Mucosa of descending colon (tissue), 3 donors: ENCODE data around the gene VRK2. TPM values are rescaled to one million over a fixed set of nuclear protein-coding genes. Genes with fewer than 3 reads are reported as not detected.
A peak's percentile ranks its signal among the peaks of the same experiment; 100 is the strongest.

Experiments used
- ATAC-seq: fragments of 200-7000 bp; cut with Tn5 transposase; one replicate; pipeline ENCODE4 v1.9.1; 2020; ENCODE audit warnings: mild to moderate bottlenecking, moderate library complexity
- DNase-seq, 3 donors: peaks; one replicate each; pipeline ENCODE4 v3.0.0-alpha.2; 2020
- H3K36me3 ChIP-seq: fragments of 200-600 bp; one replicate; pipeline ENCODE4 v1.8.0; 2021; ENCODE audit warnings: low read depth, mild to moderate bottlenecking
- H3K4me1 ChIP-seq: fragments of 200-600 bp; one replicate; pipeline ENCODE4 v1.8.0; 2021; ENCODE audit warnings: low read depth, mild to moderate bottlenecking
- H3K4me3 ChIP-seq: fragments of 200-600 bp; one replicate; pipeline ENCODE4 v1.8.0; 2021; ENCODE audit warnings: mild to moderate bottlenecking
- H3K9me3 ChIP-seq: fragments of 200-600 bp; one replicate; pipeline ENCODE4 v1.8.0; 2021; ENCODE audit warnings: mild to moderate bottlenecking
- intact Hi-C, 2 donors: fragments of 100-400 bp; cut with DNase I in 1 of 2; cut with micrococcal nuclease in 1 of 2; formaldehyde crosslinking; loops; one replicate each; pipeline versions ENCODE4 v1.11.0 to v1.11.1; 2022; cut with DNase I, micrococcal nuclease
- total RNA-seq, 3 donors: library from RNA; stranded (reverse); fragmentation: NEBNext Ultra II Directional in 2 of 3; extraction: Animal tissue kit (Norgen Biotek cat#: 25700) in 2 of 3; gene quantifications; one replicate each; pipeline versions ENCODE4 v1.2.1 to v1.2.4, GENCODE V29; 2021 to 2023
- TF ChIP-seq, protein P1 (sequence below): fragments of 200-600 bp; IDR thresholded peaks from one replicate; pipeline ENCODE4 v1.8.0; 2022; ENCODE audit warnings: antibody characterized with exemption, mild to moderate bottlenecking
- donor health status: DM: no; HTN: no; CAD: no; lungs with moderate emphysema.
- donor health status: DM: no; HTN: no; CAD: no.
- donor health status: DM: no; HTN: yes; CAD: no.

VRK2 gene
- total RNA-seq, 3 donors from 2014 or later = 20.3 to 24.0 (median 22.9) TPM

- no peak overlapping the region for H3K4me3 ChIP-seq
- no peaks in the 10 kb centered on the region for H3K9me3 ChIP-seq
- TF ChIP-seq, protein P1, sequence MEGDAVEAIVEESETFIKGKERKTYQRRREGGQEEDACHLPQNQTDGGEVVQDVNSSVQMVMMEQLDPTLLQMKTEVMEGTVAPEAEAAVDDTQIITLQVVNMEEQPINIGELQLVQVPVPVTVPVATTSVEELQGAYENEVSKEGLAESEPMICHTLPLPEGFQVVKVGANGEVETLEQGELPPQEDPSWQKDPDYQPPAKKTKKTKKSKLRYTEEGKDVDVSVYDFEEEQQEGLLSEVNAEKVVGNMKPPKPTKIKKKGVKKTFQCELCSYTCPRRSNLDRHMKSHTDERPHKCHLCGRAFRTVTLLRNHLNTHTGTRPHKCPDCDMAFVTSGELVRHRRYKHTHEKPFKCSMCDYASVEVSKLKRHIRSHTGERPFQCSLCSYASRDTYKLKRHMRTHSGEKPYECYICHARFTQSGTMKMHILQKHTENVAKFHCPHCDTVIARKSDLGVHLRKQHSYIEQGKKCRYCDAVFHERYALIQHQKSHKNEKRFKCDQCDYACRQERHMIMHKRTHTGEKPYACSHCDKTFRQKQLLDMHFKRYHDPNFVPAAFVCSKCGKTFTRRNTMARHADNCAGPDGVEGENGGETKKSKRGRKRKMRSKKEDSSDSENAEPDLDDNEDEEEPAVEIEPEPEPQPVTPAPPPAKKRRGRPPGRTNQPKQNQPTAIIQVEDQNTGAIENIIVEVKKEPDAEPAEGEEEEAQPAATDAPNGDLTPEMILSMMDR = no peak
- DNase-seq (no peak), ATAC-seq (no peak)
- H3K4me1 ChIP-seq = no peaks in the 10 kb centered on the region
- no peaks in the 10 kb centered on the region for H3K36me3 ChIP-seq
- intact Hi-C loops = no loop called here
These were observed 21.3 kb upstream of the VRK2 start for GRCh38 chr2:58025150-58025933.

DNA sequence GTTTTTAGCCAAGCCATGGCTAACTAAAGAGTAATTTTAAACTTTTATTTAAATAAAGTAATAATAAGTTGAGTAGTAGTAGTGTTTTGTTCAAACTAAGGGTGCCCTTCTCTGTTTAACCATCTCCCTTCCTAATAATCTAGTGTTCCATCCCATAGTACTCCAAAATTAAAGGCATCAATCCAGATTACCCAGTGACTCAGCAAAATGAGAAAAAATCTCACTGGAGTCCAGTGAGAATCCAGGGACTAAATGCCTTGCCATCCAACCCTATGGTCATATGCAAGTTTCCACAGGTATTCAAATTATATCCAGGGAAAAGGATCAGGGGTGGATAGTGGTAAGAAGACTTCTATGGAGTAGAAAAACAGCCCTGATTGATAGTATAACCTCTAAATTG lies 19.6 kb upstream of the VRK2 start:
- TF ChIP-seq, protein P1 = no peak
- intact Hi-C loops = no loop called here

GRCh38 chr2:58030771-58031170 lies 15.8 kb upstream of the VRK2 start:
- DNase-seq = no peak
- Histone ChIP-seq H3K4me1 (no peaks in the 10 kb centered on the region), H3K9me3 (no peaks in the 10 kb centered on the region), H3K36me3 (no peaks in the 10 kb centered on the region), H3K4me3 (no peak overlapping the region)
- intact Hi-C loops = no loop called here
- TF ChIP-seq, protein P1 = no peak
- no peak for ATAC-seq

More for the DNA sequence above, 19.6 kb upstream of the VRK2 start:
- no peaks in the 10 kb centered on the region for H3K36me3 ChIP-seq
- H3K4me1 ChIP-seq = no peaks in the 10 kb centered on the region
- DNase-seq (no peak), ATAC-seq (no peak)
- no peak overlapping the region for H3K4me3 ChIP-seq
- no peaks in the 10 kb centered on the region for H3K9me3 ChIP-seq

GRCh38 chr2:58032016-58032763 lies 14.4 kb upstream of the VRK2 start:
- TF ChIP-seq, protein P1 = no peak
- Histone ChIP-seq H3K4me3 (no peak overlapping the region), H3K36me3 (no peaks in the 10 kb centered on the region), H3K4me1 (no peaks in the 10 kb centered on the region), H3K9me3 (no peaks in the 10 kb centered on the region)
- intact Hi-C loops = no loop called here
- DNase-seq (no peak), ATAC-seq (peak; percentile 52)

DNA sequence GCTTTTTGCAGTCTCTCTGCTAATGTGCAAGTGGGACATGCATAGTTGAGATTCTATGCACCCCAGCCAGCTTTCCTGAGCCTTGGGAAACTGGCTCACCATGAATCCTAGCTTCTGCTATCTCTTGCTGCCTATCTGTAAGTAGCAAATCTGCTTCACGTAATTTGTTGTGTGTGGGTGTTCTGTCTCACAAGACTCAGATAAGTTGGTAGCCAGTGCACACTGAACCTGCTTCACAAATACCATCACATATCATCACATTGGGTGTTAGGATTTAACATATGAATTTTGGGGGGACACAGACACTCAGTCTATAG lies 13.9 kb upstream of the VRK2 start:
- no peaks in the 10 kb centered on the region for H3K9me3 ChIP-seq
- H3K4me3 ChIP-seq = no peak overlapping the region
- TF ChIP-seq, protein P1 = no peak
- intact Hi-C loops = no loop called here
- no peak for ATAC-seq
- H3K36me3 ChIP-seq = no peaks in the 10 kb centered on the region
- no peak for DNase-seq
- H3K4me1 ChIP-seq = no peaks in the 10 kb centered on the region
